Right lobe of liver (tissue), 4 donors: ENCODE data around the gene CA9.
"Not testable (repeated sequence)": the region's sequence is repeated elsewhere in the genome, so short reads cannot be mapped to it uniquely, and the experiment has no call there.

Experiments
- POLR2A ChIP-seq: fragments of 450-650 bp; IDR thresholded peaks from one replicate; pipeline ENCODE4 v1.6.1; 2017; ENCODE audit warnings: antibody characterized with exemption, mild to moderate bottlenecking
- TF ChIP-seq, protein P1 (sequence below), 4 donors: fragments of 200-600 bp in 3 of 4; fragments of 450-650 bp in 1 of 4; IDR thresholded peaks; one replicate each; pipeline versions ENCODE4 v1.5.1 to v1.8.0; 2016 to 2022; ENCODE audit warnings: antibody characterized with exemption in 4 of 4, mild to moderate bottlenecking in 2 of 4
- donor health status: DM: no; HTN: no; CAD: no.
- donor health status: DM: no; HTN: no; CAD: no.
- donor health status: DM: no; HTN: yes; CAD: no.

- not testable (repeated sequence) for TF ChIP-seq POLR2A
- TF ChIP-seq, protein P1, sequence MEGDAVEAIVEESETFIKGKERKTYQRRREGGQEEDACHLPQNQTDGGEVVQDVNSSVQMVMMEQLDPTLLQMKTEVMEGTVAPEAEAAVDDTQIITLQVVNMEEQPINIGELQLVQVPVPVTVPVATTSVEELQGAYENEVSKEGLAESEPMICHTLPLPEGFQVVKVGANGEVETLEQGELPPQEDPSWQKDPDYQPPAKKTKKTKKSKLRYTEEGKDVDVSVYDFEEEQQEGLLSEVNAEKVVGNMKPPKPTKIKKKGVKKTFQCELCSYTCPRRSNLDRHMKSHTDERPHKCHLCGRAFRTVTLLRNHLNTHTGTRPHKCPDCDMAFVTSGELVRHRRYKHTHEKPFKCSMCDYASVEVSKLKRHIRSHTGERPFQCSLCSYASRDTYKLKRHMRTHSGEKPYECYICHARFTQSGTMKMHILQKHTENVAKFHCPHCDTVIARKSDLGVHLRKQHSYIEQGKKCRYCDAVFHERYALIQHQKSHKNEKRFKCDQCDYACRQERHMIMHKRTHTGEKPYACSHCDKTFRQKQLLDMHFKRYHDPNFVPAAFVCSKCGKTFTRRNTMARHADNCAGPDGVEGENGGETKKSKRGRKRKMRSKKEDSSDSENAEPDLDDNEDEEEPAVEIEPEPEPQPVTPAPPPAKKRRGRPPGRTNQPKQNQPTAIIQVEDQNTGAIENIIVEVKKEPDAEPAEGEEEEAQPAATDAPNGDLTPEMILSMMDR (IDR thresholded peaks at IDR 0.05) = not testable (repeated sequence)
These were observed 36.9 kb upstream of the CA9 start for GRCh38 chr9:35636877-35637246.
